Astrocyte of the hippocampus (primary cell): Measurements from ENCODE around the gene CYP2U1.
"Not testable (repeated sequence)": the region's sequence is repeated elsewhere in the genome, so short reads cannot be mapped to it uniquely, and the experiment has no call there.

ENCODE experiments used
- DNase-seq: peaks from one replicate; pipeline ENCODE4 v3.0.0; 2011; ENCODE audit warnings: low read depth, low spot score

CYP2U1 gene

GRCh38 chr4:107917500-107917899, 13.8 kb upstream of the CYP2U1 start:
- DNase-seq, result no peak

GRCh38 chr4:107922486-107923473, 8.6 kb upstream of the CYP2U1 start:
- DNase-seq, result no peak

GRCh38 chr4:107925713-107926112, 5.6 kb upstream of the CYP2U1 start:
- not testable (repeated sequence) for DNase-seq

- DNase-seq, result not testable (repeated sequence)
Observed at GRCh38 chr4:107926875-107927274, 4.5 kb upstream of the CYP2U1 start.

- no peak for DNase-seq
Observed at GRCh38 chr4:107931775-107932321, 499 bp downstream of the CYP2U1 start.

- DNase-seq, result no peak
Observed at GRCh38 chr4:107935246-107935645, 3.9 kb downstream of the CYP2U1 start.

- no peak for DNase-seq
Observed at GRCh38 chr4:107937040-107937439, 5.7 kb downstream of the CYP2U1 start.

GRCh38 chr4:107939307-107939706, 8.0 kb downstream of the CYP2U1 start:
- peak; percentile 59 for DNase-seq

- no peak for DNase-seq
Observed at GRCh38 chr4:107945809-107946208, 14.5 kb downstream of the CYP2U1 start.

- no peak for DNase-seq
Observed at GRCh38 chr4:107950746-107951540, 19.6 kb downstream of the CYP2U1 start.

GRCh38 chr4:107951551-107951950, 20.2 kb downstream of the CYP2U1 start:
- DNase-seq, result peak; percentile 84

- DNase-seq, result no peak
Observed at GRCh38 chr4:107956011-107956410, 24.7 kb downstream of the CYP2U1 start.

GRCh38 chr4:107966903-107967302, 35.6 kb downstream of the CYP2U1 start:
- DNase-seq, result no peak

GRCh38 chr4:107967519-107967918, 36.2 kb downstream of the CYP2U1 start:
- not testable (repeated sequence) for DNase-seq

- not testable (repeated sequence) for DNase-seq
Observed at GRCh38 chr4:107967921-107968320, 36.6 kb downstream of the CYP2U1 start.

- DNase-seq, result no peak
Observed at GRCh38 chr4:107970063-107970798, 38.9 kb downstream of the CYP2U1 start.

GRCh38 chr4:107972605-107973004, 41.3 kb downstream of the CYP2U1 start:
- no peak for DNase-seq

- no peak for DNase-seq
Observed at GRCh38 chr4:107974523-107974922, 43.2 kb downstream of the CYP2U1 start.

- no peak for DNase-seq
Observed at GRCh38 chr4:107977482-107977881, 46.1 kb downstream of the CYP2U1 start.

GRCh38 chr4:107977966-107978705, 46.8 kb downstream of the CYP2U1 start:
- no peak for DNase-seq
